Activated naive CD4-positive, alpha-beta T cell treated with anti-CD3 and anti-CD28 coated beads, Interleukin-2, amount 50 U/mL, for 24 hours (primary cell): ENCODE data around the gene ZYX.
"Not testable (repeated sequence)": the region's sequence is repeated elsewhere in the genome, so short reads cannot be mapped to it uniquely, and the experiment has no call there.

ENCODE experiments used
- H3K27ac Mint-ChIP-seq: one replicate; pipeline ENCODE4 v1.8.0; 2021; ENCODE audit warnings: mild to moderate bottlenecking, mixed read lengths
- H3K27me3 Mint-ChIP-seq: one replicate; pipeline ENCODE4 v1.8.0; 2021; ENCODE audit warnings: mixed read lengths
- H3K36me3 Mint-ChIP-seq: one replicate; pipeline ENCODE4 v1.8.0; 2021; ENCODE audit warnings: mixed read lengths
- H3K4me1 Mint-ChIP-seq: one replicate; pipeline ENCODE4 v1.8.0; 2021; ENCODE audit warnings: mixed read lengths
- H3K4me3 Mint-ChIP-seq: one replicate; pipeline ENCODE4 v1.8.0; 2021; ENCODE audit warnings: mild to moderate bottlenecking, mixed read lengths
- H3K9me3 Mint-ChIP-seq: one replicate; pipeline ENCODE4 v1.8.0; 2021; ENCODE audit warnings: mixed read lengths

Gene ZYX

DNA sequence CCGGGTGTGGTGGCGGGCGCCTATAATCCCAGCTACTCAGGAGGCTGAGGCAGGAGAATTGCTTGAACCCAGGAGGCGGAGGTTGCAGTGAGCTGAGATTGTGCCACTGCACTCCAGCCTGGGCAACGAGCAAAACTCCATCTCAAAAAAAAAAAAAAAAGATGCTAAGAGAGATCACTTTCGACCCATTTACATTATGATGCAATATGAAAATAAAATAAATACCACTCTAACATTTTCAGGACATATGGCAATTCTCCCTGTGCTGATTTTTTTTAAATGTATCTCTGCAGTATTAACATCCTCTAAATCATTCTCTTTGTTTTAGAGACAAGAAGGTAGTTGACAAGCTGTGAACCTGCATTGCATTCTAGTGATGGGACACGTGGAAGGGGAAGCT is 34.1 kb downstream of the ZYX start:
- H3K27me3 Mint-ChIP-seq, H3K4me3 Mint-ChIP-seq, H3K27ac Mint-ChIP-seq, H3K9me3 Mint-ChIP-seq, H3K36me3 Mint-ChIP-seq: not testable (repeated sequence)
- H3K4me1 Mint-ChIP-seq = peaks cover 45% of the 10 kb centered on the region

DNA sequence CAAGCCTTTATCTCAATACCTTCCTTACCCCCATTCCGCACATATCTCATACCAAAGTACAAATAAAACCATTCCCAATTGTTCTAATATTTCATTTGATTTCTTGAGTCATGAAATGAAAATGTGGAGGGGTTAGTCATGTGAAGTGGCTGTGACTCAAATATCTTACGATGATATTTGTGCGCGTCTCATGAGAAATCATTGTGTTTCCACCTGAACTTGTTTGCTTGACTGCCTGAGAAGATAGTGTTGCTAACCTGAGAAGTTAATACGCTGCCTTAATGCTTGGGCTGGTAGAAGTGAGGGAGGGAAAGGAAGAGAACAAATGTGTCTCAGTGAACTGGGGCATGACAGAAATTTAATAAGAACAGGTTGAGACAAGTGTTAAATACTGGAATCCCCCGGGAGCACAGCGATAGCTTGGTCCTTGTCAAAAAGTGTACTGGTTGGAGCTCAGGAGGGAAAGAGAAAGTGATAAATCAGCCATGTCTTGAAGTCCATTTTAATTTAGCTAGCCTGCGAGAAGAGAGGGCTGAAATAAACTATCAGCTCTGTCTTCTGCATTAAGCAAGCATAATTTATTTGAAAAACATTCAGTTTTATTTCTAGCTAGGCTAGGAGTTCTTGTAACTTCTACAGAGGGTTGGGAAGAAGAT is 34.7 kb downstream of the ZYX start:
- H3K36me3 Mint-ChIP-seq = peaks cover 12% of the 10 kb centered on the region
- peaks cover 39% of the 10 kb centered on the region for H3K4me1 Mint-ChIP-seq
- H3K27me3 Mint-ChIP-seq = no peaks in the 10 kb centered on the region
- H3K9me3 Mint-ChIP-seq = no peaks in the 10 kb centered on the region
- H3K27ac Mint-ChIP-seq = no peak overlapping the region
- H3K4me3 Mint-ChIP-seq = no peak overlapping the region

DNA sequence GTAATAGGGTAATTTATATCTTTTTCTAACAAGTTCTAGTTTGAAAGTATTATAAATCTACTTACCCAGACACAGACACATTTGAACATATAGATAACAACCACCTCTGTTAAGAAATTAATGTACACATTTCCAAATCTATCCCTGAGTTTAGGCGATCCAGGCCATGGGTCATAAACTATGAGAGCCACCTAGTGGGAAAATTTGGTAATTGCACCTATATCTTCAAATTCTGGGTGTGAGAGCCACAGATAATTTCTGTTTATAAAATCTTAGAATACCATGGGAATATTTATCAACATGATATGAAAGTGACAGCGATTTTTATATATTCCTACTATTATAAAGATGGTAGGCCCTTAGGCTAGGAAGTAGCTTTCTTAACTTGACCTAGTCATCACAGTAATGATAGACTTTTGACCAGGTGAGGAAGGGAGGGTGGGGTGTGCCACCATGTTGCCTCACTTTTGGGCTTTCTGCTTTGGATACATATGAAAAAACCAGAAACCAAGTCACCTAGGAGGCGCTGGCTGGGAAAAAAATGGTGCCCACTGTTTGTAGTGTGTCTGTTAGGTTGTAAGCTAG is 35.5 kb downstream of the ZYX start:
- Mint-ChIP-seq H3K27me3 (no peaks in the 10 kb centered on the region), H3K36me3 (peaks cover 15% of the 10 kb centered on the region), H3K27ac (no peak overlapping the region), H3K4me1 (peaks cover 32% of the 10 kb centered on the region), H3K4me3 (no peak overlapping the region), H3K9me3 (no peaks in the 10 kb centered on the region)

DNA sequence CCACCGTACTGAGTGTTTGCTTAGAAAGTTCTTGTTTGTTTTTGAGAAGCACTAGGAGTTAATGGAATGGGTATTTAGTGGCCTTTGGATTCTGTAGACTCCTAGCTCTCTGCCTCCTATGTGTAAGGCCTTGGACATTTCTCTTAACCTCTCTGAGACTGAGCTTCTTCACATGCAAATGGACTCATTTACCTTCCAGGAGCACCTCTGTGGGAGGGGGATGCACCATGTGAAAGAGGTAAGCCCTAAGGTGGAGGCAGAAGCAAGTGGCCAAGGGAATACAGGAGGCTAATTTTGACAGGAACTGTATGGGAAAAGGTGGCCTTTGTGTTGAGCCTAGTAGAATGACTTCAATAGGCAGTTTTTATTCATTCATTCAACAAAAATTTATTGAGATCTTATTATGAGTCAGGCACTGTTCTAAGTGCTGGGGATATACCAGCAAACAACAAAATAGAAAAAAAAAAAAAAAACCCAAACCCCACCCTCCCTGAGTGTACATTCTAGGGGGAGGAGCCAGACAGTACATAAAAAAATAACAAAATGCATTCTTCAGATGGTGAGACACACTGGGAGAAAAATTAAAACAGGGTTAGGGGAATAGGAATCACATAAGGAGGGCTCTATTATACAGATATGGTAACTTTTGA is 36.7 kb downstream of the ZYX start:
- Mint-ChIP-seq H3K4me1 (peaks cover 23% of the 10 kb centered on the region), H3K36me3 (peaks cover 16% of the 10 kb centered on the region), H3K27ac (peak overlapping the region; percentile 67)

DNA sequence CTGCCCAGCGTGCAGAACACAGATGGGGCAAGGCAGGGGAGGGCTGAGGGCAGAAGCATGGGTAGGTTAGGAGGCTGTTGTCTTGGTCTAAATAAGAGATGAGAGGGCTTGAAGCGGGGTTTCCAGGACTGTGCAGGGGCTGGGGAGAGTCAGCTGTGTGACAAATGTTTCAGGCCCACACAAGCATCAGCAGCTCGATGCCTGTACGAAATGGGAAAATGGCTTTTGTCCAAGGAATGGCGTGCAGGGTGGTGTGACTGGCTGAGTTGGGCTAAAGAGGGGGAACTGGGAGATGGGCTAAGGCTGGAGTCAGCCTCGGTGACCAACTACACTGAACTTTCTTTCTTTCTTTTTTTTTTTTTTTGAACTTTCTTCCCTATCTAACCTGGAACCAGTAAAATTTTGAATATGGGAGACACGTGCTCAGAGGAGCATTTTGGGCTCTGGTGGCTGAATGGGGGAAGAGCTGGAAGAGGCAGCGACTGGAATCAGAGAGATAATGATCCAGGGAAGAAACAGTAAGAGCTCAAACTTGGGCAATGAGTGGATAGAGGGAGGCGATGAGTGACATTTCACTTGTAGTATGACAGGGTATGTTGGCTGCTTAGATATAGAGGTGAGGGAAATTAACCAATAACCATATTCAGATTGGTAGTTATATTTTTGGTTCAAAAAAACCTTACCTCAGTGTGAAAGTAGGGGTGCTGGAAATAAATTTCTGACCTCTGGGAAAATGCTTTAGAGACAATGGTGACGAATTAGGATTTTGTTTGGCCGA is 37.7 kb downstream of the ZYX start:
- Mint-ChIP-seq H3K4me3 (no peak overlapping the region), H3K4me1 (peaks cover 23% of the 10 kb centered on the region), H3K9me3 (no peaks in the 10 kb centered on the region), H3K27me3 (no peaks in the 10 kb centered on the region), H3K36me3 (peaks cover 18% of the 10 kb centered on the region), H3K27ac (no peak overlapping the region)

More for the DNA sequence above, 36.7 kb downstream of the ZYX start:
- no peaks in the 10 kb centered on the region for H3K27me3 Mint-ChIP-seq
- no peaks in the 10 kb centered on the region for H3K9me3 Mint-ChIP-seq
- H3K4me3 Mint-ChIP-seq = no peak overlapping the region

DNA sequence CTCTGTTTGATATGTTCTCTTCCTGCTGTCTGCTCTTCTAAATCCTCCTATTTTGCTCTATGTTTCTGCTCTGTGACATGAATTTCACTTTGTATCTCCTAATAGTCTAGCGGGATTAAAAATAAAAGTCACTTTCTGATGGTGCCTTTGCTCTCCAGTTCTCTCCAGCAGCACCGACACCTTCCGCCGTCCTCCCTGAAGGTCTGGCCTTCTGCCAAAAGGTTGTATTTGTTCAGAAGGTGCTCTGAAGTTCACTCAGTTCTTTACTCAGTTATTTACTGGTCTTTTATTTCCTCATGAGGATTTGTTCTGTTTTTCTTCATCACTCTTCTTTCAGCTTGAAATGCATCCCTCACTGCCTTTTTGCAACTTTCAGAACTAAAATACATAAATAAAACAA is 38.7 kb downstream of the ZYX start:
- Mint-ChIP-seq H3K27me3 (no peaks in the 10 kb centered on the region), H3K4me1 (peaks cover 23% of the 10 kb centered on the region), H3K36me3 (peaks cover 18% of the 10 kb centered on the region), H3K9me3 (no peaks in the 10 kb centered on the region), H3K27ac (no peak overlapping the region), H3K4me3 (no peak overlapping the region)

DNA sequence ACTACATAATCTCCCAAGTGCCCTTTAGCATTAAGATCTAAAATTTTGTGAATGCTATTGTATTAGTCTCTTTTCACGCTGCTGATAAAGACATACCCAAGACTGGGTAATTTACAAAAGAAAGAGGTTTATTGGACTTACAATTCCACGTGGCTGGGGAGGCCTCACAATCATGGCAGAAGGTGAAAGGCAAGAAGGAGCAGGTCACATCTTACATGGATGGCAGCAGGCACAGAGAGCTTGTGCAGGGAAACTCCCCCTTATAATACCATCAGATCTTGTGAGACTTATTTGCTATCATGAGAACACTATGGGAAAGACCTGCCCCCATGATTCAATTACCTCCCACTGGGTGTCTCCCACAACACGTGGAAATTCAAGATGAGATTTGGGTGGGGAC is 39.5 kb downstream of the ZYX start:
- H3K4me3 Mint-ChIP-seq, H3K27me3 Mint-ChIP-seq, H3K9me3 Mint-ChIP-seq, H3K27ac Mint-ChIP-seq: not testable (repeated sequence)
- Mint-ChIP-seq H3K36me3 (peaks cover 18% of the 10 kb centered on the region), H3K4me1 (peaks cover 22% of the 10 kb centered on the region)

DNA sequence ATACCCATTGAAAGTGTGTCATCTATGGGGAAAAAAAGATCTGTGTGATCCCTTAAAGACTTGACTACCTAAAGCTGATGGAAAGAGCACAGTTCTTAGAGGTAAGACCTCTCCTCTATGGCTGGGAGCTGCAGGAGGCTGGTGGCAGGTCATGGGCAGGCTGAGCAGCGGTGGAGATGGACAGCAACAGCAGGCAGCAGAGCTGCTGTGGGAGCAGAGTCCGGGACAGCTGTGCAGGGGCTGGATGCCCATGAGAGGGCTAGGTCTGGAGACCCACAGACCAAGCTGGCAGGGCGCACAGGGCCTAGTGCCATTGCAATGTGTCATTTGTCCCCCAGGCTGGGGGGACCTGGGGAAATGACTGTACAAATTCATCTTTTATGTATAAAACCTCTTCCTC is 40.9 kb downstream of the ZYX start:
- Mint-ChIP-seq H3K4me3 (no peak overlapping the region), H3K27me3 (no peaks in the 10 kb centered on the region), H3K9me3 (no peaks in the 10 kb centered on the region), H3K36me3 (peaks cover 23% of the 10 kb centered on the region), H3K4me1 (peaks cover 24% of the 10 kb centered on the region), H3K27ac (no peak overlapping the region)

DNA sequence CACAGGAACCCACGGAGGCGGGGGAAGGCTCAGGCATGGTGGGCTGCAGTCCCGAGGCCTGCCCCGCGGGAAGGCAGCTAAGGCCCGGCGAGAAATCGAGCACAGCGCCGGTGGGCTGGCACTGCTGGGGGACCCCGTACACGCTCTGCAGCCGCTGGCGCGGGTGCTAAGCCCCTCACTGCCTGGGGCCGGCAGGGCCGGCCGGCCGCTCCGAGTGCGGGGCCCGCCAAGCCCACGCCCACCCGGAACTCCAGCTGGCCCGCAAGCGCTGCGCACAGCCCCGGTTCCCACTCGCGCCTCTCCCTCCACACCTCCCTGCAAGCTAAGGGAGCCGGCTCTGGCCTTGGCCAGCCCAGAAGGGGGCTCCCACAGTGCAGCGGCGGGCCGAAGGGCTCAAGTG is 43.3 kb downstream of the ZYX start:
- H3K4me1 Mint-ChIP-seq = peaks cover 16% of the 10 kb centered on the region
- H3K27me3 Mint-ChIP-seq, H3K27ac Mint-ChIP-seq, H3K9me3 Mint-ChIP-seq, H3K4me3 Mint-ChIP-seq: not testable (repeated sequence)
- peaks cover 18% of the 10 kb centered on the region for H3K36me3 Mint-ChIP-seq

DNA sequence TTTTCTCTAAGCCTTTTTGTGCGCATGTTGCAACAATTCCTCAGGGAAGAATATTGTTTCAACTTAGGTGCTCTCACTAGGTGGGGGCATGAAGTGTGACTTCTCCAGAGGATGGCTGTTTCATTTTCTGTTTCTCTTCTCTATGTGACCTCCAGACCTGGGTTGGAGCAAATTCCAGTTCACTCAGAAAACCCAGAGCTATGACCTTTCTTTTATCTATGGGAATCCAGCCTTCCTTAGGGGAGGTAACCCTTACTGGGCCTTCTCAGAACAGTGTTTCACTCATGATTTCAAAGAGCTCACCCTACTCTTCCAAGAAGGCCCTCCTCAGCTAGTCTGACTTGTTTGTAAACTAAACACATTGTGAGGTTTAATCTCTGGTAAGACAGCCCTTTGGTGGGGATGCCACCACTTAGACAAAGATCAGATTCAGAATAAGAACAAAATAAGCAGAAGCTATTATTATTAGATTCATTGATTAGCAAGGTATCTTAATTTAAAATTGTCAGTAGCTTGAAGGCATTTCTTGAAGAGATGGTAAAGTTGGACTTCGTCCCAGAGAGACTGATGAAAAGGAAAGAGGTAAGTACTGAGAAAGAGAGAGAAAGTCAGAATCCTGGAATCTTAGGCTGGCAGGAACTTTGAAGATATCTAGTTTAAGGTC is 45.5 kb downstream of the ZYX start:
- Mint-ChIP-seq H3K9me3 (no peaks in the 10 kb centered on the region), H3K27me3 (no peaks in the 10 kb centered on the region), H3K4me1 (peaks cover 13% of the 10 kb centered on the region), H3K4me3 (no peak overlapping the region), H3K36me3 (peaks cover 17% of the 10 kb centered on the region), H3K27ac (peak overlapping the region; percentile 75)

DNA sequence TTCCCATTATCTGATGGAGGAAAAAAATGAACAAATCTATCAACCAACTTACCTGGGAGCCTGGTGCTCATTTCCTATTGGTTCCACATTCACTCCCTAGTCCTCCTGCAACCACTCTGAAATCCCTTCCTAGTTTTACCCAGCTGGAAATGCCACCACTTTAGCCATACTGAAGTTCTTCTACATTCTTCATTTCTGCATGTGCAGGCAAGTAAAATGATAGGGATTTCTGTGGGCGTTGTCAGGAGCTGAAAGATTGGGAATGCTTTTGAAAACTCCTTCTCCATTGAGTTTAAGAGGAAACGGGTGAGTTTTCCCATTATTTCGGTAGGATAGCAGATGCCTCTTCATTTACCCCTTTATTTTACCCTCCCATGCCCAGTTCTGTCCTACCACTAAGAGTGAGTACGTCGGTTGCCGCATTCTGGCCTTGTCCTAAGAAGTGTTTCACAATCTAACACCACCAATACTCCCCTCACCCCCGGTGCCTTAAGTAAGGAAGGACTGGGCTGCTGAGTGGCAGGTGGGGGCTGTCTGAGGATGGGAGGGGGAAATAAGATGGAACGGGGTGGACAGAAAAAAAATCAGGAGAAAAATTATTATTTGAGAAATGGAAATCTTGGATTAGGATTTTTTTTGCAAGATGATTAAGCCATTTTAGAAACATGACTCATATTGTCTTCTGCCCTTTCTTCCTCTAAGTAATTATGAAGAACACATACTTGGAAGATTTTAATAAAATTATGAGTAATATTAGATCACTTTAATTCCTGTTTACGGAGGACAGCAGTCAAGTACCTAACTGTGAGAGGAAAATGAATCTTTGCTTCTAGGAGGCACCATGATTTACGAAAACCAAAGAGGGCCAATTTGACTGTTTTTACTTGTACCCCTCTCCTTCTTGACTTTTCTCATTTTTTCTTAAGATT is 48.9 kb downstream of the ZYX start:
- no peaks in the 10 kb centered on the region for H3K9me3 Mint-ChIP-seq
- no peak overlapping the region for H3K4me3 Mint-ChIP-seq
- H3K27me3 Mint-ChIP-seq = no peaks in the 10 kb centered on the region
- peaks cover 19% of the 10 kb centered on the region for H3K36me3 Mint-ChIP-seq
- peaks cover 13% of the 10 kb centered on the region for H3K4me1 Mint-ChIP-seq
- no peak overlapping the region for H3K27ac Mint-ChIP-seq

DNA sequence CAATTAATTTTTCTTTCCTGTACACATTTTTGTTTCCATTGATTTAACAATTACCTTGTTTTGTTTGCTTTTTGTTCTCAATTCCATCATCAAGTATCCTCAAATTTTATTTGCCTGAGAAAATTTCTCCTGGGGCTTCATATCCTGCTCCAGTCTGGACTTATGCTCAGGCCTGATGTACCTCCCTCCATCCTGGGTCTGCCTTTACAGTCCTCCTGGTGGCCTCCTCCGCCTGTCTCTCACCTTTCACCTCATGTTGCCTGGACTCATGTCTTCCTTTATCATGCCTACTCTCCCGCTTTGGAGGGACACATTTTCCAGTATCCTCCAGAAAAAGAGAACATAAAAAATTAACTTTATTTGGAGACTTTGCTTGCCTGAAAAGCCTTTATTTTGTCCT is 50.0 kb downstream of the ZYX start:
- Mint-ChIP-seq H3K4me1 (peaks cover 14% of the 10 kb centered on the region), H3K27me3 (no peaks in the 10 kb centered on the region), H3K27ac (no peak overlapping the region), H3K36me3 (peaks cover 21% of the 10 kb centered on the region), H3K9me3 (no peaks in the 10 kb centered on the region), H3K4me3 (no peak overlapping the region)

DNA sequence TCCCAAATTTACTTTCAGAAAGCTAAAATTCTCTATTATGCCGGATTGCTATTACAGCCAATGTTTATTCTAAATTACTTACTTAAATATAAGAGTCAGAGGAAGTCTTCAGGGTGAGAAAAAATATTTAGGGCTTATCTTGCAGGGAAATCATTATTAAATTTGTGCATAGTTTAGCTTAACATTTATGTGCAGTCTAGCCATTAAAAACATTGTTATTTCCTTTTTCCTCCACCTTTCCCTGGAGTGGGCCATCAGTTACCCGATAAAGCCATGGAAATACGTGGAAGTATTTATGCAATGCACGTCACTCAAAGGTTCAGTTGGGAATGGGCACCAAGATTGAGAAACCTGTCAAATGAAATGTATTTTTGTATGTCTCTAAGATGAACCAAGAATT is 52.6 kb downstream of the ZYX start:
- peaks cover 18% of the 10 kb centered on the region for H3K36me3 Mint-ChIP-seq
- no peak overlapping the region for H3K4me3 Mint-ChIP-seq
- peaks cover 28% of the 10 kb centered on the region for H3K4me1 Mint-ChIP-seq
- H3K27ac Mint-ChIP-seq = no peak overlapping the region
- H3K27me3 Mint-ChIP-seq = no peaks in the 10 kb centered on the region
- no peaks in the 10 kb centered on the region for H3K9me3 Mint-ChIP-seq

DNA sequence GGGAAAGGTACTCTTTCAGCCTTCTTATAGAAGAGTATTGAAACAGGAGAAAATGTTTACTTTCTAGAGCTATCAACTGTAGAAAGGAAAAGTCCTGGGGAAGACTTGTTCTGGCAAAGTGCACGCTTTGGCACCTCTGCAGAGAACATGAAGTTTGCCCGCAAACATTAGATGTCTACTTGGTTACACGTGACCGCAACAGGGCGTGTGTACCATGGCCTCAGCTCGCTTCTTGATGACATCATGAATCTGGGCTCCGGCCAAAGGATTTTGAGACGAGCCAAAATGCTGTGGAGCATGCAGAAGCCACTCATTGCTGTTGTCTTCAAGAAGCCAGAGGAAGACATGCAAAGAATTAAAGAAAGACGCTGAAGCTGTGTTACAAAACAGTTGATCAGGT is 53.5 kb downstream of the ZYX start:
- no peaks in the 10 kb centered on the region for H3K27me3 Mint-ChIP-seq
- H3K4me3 Mint-ChIP-seq = no peak overlapping the region
- H3K9me3 Mint-ChIP-seq = no peaks in the 10 kb centered on the region
- no peak overlapping the region for H3K27ac Mint-ChIP-seq
- peaks cover 19% of the 10 kb centered on the region for H3K36me3 Mint-ChIP-seq
- H3K4me1 Mint-ChIP-seq = peaks cover 31% of the 10 kb centered on the region

DNA sequence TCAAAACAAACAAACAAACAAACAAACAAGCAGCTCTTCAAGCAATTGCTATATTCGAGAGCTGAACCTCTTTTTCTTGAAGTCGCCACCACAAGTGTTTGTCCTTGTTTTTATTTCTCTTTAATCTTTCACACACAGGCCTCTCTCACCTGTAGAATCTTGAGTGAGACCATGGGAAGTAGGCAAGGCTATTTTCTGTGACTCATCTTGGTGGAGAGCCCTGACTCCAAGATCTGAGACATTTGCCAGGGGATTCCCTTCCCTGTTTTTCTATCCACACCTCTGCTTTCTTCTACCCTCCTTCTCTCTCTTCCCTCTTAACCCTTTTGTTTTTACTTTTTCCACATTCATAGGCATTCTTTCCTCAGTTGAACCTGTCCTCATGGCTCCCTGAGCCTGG is 54.1 kb downstream of the ZYX start:
- Mint-ChIP-seq H3K36me3 (peaks cover 18% of the 10 kb centered on the region), H3K4me3 (no peak overlapping the region), H3K4me1 (peaks cover 31% of the 10 kb centered on the region), H3K27ac (no peak overlapping the region), H3K9me3 (no peaks in the 10 kb centered on the region), H3K27me3 (no peaks in the 10 kb centered on the region)
